BJ (cell line): Measurements from ENCODE around the gene MAP4K1. TPM values are rescaled to one million over a fixed set of nuclear protein-coding genes. Genes with fewer than 3 reads are reported as not detected.

ENCODE experiments used
- CTCF ChIA-PET: fragments of 350-600 bp; formaldehyde crosslinking; extraction: SDS; loops from one replicate; lab custom pipeline; 2021; ENCODE audit warnings: antibody characterized with exemption, inconsistent platforms; lab: Yijun Ruan, JAX
- POLR2A ChIA-PET: fragments of 300-600 bp; sonication (Branson Sonifier 250); formaldehyde crosslinking; extraction: SDS; loops from one replicate; lab custom pipeline; 2021; ENCODE audit warnings: antibody characterized with exemption; lab: Charles Lee
- DNase-seq: peaks from one replicate; pipeline ENCODE4 v3.0.0-alpha.2; 2011; ENCODE audit warnings: low read depth
- H3K27me3 ChIP-seq: 2 replicates; pipeline ENCODE4 v1.6.0; 2011; ENCODE audit warnings: low read length; ENCODE audit not compliant: control insufficient read depth, insufficient read depth
- H3K36me3 ChIP-seq: 2 replicates; pipeline ENCODE4 v1.5.1; 2011; ENCODE audit warnings: low read length; ENCODE audit not compliant: control insufficient read depth, insufficient read depth
- H3K4me3 ChIP-seq: 2 replicates; pipeline ENCODE4 v1.5.1; 2011; ENCODE audit warnings: low read depth, mild to moderate bottlenecking, control low read depth, low read length
- polyA plus RNA-seq: library from polyadenylated mRNA; depleted of rRNA; stranded (reverse); fragments of >200 nt; gene quantifications from 2 replicates; pipeline ENCODE4 v1.2.3, GENCODE V29; 2011
- TF ChIP-seq, protein P1 (sequence below): IDR thresholded peaks from 2 replicates; pipeline ENCODE4 v1.5.1; 2011; ENCODE audit warnings: low read depth, mild to moderate bottlenecking, control low read depth, inconsistent platforms, low read length, moderate library complexity; ENCODE audit not compliant: insufficient read depth

The MAP4K1 gene
- polyA plus RNA-seq, 1 experiment: 0.25 TPM

GRCh38 chr19:38626401-38626800 is 8.6 kb upstream of the MAP4K1 start:
- ChIA-PET CTCF (interaction anchor here (1.8 to 2.2 kb wide), 2 partner anchors 10 to 223 kb away, joined by 6 to 8 read pairs; partner anchors contain the start of gene FAM98C), POLR2A (no interaction called here)
- Histone ChIP-seq H3K36me3 (peaks cover 31% of the 10 kb centered on the region), H3K27me3 (no peaks in the 10 kb centered on the region), H3K4me3 (no peak overlapping the region)
- DNase-seq: no peak
- TF ChIP-seq, protein P1, sequence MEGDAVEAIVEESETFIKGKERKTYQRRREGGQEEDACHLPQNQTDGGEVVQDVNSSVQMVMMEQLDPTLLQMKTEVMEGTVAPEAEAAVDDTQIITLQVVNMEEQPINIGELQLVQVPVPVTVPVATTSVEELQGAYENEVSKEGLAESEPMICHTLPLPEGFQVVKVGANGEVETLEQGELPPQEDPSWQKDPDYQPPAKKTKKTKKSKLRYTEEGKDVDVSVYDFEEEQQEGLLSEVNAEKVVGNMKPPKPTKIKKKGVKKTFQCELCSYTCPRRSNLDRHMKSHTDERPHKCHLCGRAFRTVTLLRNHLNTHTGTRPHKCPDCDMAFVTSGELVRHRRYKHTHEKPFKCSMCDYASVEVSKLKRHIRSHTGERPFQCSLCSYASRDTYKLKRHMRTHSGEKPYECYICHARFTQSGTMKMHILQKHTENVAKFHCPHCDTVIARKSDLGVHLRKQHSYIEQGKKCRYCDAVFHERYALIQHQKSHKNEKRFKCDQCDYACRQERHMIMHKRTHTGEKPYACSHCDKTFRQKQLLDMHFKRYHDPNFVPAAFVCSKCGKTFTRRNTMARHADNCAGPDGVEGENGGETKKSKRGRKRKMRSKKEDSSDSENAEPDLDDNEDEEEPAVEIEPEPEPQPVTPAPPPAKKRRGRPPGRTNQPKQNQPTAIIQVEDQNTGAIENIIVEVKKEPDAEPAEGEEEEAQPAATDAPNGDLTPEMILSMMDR: no peak

DNA sequence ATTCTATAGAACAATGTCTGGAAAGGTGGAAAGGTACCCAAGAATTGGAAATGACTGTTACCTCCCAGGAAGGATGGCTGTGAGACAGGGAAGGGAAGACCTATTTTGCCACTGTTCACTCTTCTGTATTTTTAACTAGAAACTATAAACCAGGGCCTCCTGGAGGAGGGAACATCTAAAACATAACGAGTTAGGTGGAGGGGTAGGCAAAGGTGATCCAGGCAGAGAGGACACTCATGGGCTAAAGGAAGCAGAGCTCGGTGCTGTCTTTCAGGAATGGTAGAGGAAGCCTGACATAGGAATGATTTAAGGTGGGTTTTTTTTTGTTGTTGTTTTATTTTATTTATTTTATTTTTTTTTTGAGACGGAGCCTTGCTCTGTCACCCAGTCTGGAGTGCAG is 7.1 kb upstream of the MAP4K1 start:
- ChIA-PET POLR2A (no interaction called here), CTCF (interaction anchor here (0.7 to 2.4 kb wide), 4 partner anchors 10 to 222 kb away, joined by 3 to 9 read pairs (median 5); partner anchors contain the start of gene FAM98C)
- Histone ChIP-seq H3K4me3 (no peak overlapping the region), H3K27me3 (no peaks in the 10 kb centered on the region), H3K36me3 (peaks cover 33% of the 10 kb centered on the region)
- TF ChIP-seq, protein P1: no peak
- DNase-seq: no peak

- TF ChIP-seq, protein P1: no peak
- H3K27me3 ChIP-seq: no peaks in the 10 kb centered on the region
- no peak for DNase-seq
- peak overlapping the region; percentile 92 for H3K4me3 ChIP-seq
- POLR2A ChIA-PET: interaction anchor here (0.6 to 1.1 kb wide), 3 partner anchors 28 to 230 kb away, joined by 3 to 5 read pairs (median 4); partner anchors contain the start of genes ACTN4 and FAM98C
- CTCF ChIA-PET: interaction anchor here (1.1 to 2.1 kb wide), 7 partner anchors 14 to 311 kb away, joined by 4 to 13 read pairs (median 5); partner anchors contain the start of genes FAM98C, MRPS12 and SARS2
- H3K36me3 ChIP-seq: peaks cover 15% of the 10 kb centered on the region
These were observed 1.8 kb upstream of the MAP4K1 start for GRCh38 chr19:38619361-38620174.

DNA sequence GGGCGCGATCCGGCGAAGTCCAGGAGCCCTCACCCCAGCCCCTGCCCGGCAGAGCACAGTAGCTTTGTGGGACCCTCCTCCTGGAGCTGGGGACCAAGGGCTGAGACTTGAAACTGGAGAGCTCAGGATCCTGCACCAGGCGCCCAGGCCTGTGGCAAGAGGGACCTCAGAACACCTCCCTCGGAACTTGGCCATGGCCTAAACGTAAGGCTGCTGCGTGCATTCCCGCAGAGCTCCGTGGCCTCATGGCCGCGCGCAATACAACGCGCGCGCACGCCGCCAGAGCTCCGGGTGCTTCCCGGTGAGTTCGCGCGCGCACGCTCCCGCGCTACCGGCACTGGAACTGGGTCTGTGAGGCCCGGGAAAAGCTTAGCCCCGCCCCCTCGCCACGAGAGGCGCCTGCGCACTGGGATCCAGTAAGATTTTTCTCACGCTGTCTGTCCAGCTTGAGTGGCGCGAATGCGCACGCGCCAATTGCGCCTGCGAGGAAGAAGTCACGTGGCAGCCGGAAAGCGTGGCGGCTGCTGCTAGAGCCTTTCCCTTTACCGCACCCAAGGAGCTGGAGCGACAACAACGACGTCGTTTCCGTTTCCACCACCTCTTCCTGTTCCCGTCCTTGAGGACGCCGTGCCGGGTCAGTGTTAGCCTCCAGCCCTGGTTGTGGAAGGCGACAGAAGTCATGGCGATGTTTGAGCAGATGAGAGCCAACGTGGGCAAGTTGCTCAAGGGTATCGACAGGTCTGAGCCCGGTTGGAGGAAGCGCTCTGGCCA is 1.0 kb upstream of the MAP4K1 start, which contains the start of gene EIF3K:
TSS of gene EIF3K (plus strand) at position 599 of the 771 bp plus-strand sequence. CDS start at position 680, 81 bp downstream.
- DNase-seq: peak; percentile 95
- TF ChIP-seq, protein P1: no peak
- Histone ChIP-seq H3K36me3 (peaks cover 10% of the 10 kb centered on the region), H3K27me3 (no peaks in the 10 kb centered on the region), H3K4me3 (peak within 1 kb of the TSS; percentile 92)
- POLR2A ChIA-PET: interaction anchor here (0.5 to 1.1 kb wide), 4 partner anchors 28 to 231 kb away, joined by 3 to 5 read pairs (median 4); partner anchors contain the start of genes ACTN4 and FAM98C
- CTCF ChIA-PET: interaction anchor here (1.1 to 2.1 kb wide), 7 partner anchors 14 to 312 kb away, joined by 3 to 13 read pairs (median 5); partner anchors contain the start of genes FAM98C, MRPS12 and SARS2
